NCI-H510A (cell line): ENCODE results near the gene OR52R1.
"Not testable (repeated sequence)": the region's sequence is repeated elsewhere in the genome, so short reads cannot be mapped to it uniquely, and the experiment has no call there.

ENCODE experiments used
- DNase-seq: peaks from one replicate; lab custom pipeline; 2025; lab: John Stamatoyannopoulos, UW

The OR52R1 gene

DNA sequence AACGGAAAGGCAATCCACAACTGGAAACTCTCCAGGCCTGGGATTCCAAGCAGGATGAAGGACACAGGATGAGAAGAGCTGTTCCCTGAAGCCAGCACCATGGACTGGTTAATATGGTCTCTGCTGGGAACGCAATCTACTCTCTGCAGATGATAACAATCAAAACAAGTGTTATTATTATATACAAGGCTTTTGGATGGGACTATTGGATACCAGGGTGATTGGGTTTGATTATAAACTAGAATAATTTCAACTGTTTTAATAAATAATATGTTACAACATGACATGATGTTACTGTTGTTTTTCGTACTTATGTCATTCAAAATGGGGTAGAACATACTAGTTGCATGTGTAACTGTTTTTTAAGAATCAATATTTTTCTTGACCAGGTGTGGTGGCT lies at the start of gene OR52R1:
OR52R1 (minus strand) TSS at position 101 of the 400 bp plus-strand sequence; CDS start at position 101, 0 bp downstream.
- DNase-seq: no peak

DNA sequence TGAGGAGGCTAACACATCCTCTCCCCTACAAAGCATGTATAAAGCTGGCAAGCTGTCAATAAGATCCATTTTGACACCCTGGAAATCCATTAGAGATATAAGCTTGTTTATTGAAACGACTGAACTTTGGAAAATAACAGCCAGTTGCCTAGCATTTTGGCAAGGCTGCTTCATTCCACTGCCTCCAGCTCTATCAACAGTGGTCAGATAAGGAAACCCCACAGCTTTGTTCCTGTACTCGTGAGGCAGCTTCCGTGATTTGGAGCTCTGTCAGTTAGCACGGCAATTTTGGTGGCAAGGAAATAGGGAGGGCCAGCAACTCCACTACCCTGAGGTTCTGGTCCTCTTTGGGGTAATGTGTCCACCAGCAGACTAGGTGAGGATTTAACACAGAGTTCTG lies 46.9 kb upstream of the OR52R1 start:
- DNase-seq: no peak

DNA sequence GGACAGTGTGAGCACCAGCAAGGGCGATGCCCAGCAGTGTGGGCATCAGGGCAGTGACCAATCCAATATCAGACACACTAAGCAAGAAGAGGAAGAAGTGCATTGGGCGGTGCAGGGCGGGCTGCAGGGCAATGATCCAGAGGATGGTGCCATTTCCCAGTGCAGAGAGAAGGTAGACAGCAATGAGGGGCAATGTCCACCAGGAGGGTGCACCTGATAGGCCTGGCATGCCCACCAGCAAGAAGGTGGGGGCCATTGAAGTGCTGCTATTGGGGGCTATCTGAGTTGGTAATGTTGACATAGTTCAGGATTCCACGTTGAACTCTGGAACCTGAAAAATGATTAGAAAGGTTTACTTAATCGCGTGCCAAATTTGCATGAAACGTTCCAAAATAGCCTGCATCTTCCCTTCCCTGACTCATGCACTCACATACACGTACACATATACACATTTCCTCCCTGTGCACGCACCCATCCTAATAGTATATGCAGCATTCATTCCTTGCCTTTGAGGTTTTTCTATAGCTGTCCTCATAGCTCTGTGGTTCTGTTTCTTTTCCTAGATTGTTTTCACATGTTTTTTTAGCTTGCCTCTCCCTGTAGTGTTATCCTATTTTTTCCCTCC lies 44.8 kb upstream of the OR52R1 start, which contains the start of gene OR51S1:
OR51S1 (minus strand) TSS at position 301 of the 625 bp plus-strand sequence; CDS start at position 301, 0 bp downstream.
- no peak for DNase-seq

DNA sequence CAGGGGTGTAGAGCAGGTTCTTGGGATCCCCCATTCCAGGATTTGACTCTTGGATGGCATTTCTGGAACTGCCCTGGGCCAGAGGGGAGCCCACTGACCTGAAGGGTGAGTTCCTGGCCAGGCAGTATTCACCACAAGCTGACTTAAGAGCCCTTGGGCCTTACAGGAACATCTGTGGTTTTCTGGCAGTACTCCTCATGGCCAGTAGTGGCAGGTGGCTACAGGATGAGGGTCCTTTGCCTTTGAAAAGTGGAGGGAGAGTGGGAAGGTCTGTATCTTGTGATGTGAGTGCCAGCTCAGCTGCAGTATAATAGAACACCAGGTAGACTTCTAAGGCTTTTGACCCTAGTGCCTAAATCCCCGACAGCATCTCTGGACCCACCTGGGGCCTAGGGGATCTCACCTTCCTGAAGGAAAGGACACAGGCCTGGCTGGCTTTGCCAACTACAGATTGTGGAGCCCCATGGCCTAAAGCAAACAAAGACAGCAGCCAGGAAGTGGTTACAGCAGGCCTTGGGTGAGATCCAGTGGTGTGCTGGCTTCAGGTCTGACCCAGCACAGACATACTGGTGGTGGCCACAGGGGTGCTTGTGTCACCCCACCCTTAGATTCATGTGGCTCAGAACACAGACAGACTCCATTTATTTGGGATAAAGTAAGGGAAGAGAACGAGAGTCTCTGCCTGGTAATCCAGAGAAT lies 35.8 kb upstream of the OR52R1 start:
- no peak for DNase-seq

DNA sequence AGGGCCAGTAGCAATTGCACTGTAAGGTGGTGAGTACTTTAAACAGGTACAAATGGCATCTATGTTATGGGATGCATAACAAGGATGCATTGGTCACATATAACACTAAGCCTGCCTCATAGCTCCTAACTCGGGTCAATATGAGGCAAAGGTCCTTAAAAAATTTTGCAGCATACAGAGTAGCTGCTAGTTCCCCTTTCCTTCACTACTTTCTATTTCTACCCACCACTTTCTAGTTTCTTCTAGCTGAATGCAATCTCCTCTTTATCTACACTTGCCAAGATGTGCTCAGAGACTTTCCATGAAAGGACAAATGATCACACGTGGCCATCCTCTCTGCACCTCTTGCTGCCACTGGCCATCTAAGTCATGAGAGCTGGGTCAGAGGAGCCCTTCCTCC lies 26.7 kb upstream of the OR52R1 start:
- DNase-seq: no peak

DNA sequence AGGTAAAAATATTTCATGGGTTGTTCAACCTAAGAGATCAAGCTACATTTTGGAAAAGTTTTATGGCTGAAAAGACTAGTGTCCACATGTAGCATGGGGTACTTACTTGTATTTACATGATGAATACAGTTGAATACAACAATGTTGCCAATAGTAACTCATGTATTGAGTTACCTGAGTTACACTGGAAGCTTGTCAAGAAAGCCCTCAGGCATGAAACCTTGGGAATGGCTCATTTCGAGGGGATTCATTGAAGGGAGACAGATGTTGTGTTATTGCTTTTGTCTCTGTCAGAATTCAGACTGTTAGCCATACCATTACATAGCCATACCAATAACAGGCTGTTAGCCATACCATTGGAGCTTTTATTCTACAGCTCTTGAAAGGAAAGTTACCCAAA lies 26.2 kb upstream of the OR52R1 start:
- DNase-seq: no peak

DNA sequence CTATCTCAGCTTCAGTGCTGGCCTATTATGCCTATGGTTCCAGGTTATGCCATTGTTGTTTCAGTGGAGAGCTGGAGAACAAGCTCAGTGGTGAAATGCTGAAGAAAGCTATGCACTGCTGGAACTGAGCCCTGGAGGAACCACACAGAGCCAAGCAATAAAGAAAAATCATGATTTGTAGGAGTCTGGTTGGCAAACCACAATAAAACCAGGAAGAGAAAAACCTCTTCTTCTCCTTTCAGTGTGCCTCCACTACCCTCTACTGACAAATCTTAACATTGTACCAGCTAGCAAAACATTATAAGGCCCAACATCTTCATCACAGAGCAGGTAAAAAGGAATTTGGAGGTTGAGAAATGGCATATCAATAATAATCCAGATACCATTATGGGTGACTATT lies 22.2 kb upstream of the OR52R1 start:
- no peak for DNase-seq

DNA sequence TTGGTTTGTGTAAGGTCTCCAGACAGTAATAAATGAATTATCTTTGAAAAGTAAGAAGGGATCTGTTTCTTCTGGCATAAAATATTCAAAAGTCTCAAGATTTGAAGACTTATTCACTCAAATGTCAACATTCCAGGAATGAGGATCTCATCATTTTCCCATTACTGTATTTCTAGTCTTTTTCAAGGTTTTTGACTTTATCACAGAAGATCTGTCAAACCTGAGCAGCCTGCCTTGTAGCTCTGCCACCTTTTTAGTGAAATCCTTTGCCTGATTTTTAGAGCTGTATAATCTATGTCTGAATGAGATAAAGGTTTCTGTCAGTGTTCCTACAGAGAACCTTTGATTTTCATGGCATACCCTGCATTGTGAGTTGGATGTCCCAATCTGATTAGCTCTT lies 21.0 kb upstream of the OR52R1 start:
- no peak for DNase-seq

DNA sequence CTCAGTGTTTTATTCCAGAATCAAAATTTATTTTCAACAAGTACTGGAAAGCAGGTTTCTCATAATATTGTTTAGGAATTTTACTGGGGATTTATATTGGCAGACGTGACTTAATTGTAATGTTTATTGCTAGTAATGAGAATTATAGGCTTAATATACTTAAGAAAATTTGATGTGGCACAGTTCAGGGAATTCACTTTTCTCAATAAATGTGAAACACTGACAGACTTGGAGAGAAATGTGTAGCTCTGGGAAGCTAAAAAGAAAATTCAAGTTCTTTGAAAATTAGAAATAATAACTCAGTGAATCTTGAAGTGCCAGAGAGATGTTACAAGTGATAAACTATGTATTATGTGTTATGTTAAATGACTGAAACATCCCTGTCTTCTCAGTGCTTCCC lies 16.8 kb upstream of the OR52R1 start, which contains the start of gene OR51F2:
OR51F2 (plus strand) TSS at position 301 of the 400 bp plus-strand sequence. CDS start 101 bp downstream, outside the sequence.
- no peak for DNase-seq

DNA sequence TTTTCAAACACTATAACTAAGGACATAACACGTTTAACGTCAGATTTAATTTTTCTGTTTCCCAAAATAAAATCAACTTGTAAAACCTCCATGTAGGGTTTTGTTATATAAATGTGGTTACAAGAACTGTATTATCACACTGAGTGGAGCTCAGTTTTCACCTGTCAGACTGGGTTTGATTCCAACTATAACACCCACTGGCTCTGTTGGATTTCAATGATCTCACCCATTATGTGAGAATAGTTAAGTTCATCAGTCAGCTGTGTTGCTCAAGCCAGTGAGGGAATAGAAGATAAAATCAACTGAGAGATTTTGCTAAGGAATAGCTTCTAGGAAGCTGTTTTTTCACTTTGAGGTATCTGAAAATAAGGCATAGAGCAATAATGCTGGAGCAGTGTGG lies 5.1 kb upstream of the OR52R1 start:
- no peak for DNase-seq

DNA sequence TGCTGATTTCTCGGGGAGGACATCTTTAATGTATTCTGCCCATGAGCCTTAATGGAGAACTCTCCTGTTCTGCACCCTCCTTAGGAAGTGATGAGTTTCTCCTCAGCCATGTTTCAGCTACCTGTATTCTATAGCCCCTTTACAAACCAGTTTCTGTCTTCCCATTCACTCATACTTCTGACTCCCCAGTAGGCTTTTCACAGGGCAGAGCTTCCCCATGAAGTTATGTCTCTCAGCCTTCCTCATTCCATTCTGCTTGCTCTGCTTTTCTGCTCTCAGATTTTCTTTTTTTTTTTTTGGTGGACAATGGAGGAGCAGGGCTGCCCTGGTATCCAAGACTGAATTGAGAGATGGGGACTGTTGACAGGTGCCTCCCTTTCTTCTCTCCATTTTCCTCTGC lies 4.3 kb upstream of the OR52R1 start:
- no peak for DNase-seq

DNA sequence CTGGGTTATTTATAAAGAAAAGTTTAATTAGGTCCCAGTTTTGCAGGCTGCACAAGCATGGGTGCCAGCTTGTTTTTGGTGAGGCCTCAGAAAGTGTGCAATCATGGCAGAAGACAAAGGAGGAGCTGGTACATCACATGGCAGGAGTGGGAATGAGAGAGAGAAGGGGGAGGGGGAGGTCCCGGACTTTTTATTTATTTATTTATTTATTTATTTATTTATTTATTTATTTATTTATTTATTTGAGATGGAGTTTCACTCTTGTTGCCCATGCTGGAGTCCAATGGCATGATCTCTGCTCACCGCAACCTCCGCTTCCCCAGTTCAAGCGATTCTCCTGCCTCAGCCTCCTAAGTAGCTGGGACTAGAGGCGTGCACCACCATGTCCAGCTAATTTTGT lies 2.9 kb downstream of the OR52R1 start:
- DNase-seq: not testable (repeated sequence)

DNA sequence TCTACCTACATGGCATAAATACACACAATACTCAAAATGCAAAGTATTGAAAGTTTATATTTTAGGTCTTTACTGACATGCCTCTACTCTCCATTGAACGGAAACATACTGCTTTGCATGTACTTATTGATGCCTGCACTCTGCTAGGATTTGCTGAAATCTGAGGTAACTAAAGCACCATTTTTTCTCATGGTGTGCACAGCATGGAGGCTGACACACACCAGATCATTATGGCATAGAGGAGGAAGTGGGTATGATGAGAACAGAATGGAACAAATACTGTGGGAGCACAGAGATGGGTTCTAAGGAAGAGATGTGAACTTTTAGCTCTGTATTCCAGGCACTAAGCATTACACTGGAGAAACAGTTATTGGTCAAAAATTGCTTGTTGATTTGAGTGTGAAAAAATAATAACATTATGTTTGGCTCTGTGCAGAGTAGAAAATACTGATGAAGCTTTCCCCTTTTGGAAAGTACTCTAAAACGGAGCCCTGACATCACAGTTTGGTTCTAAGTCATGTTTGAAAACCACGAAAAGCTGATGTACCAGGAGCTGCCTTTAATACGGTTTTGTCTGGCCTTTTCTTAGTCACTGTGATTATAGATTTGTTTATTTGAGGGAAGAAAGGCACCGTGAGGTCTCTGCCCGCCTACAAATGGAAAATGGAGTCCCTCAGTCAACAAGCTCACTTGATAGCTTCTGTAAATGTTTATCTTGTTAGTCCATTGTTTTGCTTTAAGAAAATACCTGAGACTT lies 5.6 kb downstream of the OR52R1 start:
- no peak for DNase-seq

DNA sequence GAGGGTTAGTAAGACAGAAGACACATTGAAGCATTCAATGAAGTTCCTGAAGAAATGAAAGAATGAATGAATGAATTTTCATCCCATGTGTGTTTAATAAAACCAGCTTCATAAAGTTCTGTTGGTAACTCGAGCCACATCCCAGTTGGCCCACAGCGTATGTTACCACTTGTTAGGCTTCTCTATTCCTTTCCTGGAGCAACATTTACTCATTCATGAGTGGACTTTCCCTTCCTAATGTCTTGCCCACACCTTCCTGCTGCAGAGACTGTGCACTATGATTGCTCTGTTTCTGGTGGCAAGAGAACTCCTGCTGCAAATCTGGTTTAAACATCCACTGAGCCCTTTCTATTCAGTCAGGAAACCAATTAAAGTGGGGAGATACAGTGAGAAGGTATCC lies 7.0 kb downstream of the OR52R1 start:
- no peak for DNase-seq

DNA sequence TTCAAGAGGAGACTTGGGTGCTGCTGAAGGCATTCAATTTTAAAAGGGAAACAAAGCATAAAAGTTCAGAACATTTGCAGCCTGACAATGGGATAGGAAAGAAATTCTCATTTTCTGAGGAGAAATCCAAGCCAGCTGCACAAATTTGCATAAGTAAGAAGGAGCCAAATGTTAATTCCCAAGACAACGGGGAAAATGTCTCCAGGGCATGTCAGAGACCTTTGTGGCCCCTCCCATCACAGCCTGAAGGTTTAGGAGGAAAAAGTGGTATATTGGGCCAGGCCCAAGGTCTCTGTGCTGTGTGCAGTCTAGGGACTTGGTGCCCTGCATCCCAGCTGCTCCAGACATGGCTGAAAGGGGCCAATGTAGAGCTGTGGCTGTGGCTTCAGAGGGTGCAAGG lies 21.7 kb downstream of the OR52R1 start:
- DNase-seq: no peak

DNA sequence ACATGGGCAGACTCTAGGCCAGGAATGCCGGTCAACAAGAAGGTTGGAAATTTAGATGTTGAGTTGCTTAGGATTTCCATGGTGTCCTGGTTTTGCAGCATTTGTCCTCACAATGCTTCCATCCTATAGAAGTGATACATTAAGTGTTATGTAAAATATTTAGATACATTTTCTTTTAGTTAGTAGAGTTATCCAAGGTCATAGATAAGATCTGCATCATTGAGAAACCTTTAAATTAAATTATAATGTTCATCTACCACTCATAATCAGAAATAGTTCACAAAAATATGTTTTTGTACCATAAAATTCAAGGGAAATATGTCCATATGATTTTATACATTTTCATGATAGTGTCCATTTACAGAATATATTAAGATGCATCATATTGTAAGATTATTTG lies 34.3 kb downstream of the OR52R1 start, which contains the start of gene OR51F1:
OR51F1 (minus strand) TSS at position 101 of the 400 bp plus-strand sequence; CDS start at position 101, 0 bp downstream.
- DNase-seq: no peak

DNA sequence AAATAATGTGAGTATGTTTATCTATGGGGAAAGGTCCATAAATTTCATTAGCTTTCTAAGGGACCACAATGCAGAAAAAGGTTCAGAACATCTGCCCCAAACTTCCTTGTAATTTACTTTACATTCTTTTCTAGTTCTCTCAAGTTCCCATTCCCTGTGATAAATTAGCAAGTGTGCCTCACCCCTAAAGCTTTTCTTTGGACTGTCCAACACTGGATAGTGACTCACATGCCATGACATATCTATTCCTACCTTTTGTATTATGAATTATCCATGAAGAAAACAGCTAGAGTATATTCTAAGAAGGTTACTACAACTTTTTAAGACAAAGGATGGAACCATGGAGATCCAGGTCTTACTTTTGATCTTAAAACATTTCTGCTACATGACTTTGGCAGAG lies 36.1 kb downstream of the OR52R1 start:
- no peak for DNase-seq

DNA sequence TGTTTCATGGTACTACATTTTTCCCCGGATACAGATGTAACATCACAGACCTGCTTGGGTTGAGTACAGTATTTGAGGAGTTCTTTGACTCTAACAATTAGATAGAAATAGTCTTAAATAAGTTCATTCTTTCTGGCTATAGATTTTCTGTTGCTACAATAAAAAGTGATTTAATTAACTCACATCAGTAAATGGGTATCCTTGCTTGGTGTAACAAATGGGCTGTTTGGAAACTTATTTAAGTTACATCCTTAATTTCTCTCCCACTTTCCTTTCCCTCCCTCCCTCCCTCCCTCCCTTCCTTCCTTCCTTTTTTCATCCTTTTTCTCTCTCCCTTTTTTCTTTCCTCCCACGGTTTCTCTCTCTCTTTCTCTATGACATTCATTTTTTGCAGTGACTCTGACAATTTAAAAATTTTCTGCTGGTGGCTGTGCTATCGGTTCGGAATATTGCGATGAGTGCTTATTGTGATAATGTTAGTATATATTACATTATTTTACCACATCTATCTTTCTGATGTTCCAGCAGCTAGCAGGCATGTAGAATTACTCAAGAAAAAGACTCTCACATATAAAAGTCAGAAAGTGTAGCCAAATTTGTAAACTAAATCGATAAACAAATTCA lies 37.6 kb downstream of the OR52R1 start:
- no peak for DNase-seq

DNA sequence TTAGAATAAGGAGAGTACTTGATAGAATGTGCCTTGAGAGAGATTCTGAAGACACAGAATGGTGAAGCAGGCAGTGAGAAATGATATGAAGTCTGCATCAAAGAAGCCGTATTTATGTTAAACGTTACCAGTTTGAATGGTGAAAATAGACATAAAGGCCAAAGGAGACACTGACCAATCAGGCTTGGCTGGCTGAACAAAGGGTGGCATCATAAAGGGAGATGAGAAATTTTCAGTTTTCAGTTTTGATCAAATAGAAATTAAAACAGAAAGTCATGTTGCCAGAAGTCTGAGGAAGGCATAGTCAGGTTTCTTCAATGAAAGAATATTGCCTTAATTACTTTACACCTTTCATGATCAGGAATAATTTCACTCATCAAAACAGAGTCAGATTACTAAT lies 41.1 kb downstream of the OR52R1 start:
- DNase-seq: no peak
